ENCODE data around the gene GSTM4. TPM values are rescaled to one million over a fixed set of nuclear protein-coding genes. Genes with fewer than 3 reads are reported as not detected.
"Not testable (repeated sequence)": the region's sequence is repeated elsewhere in the genome, so short reads cannot be mapped to it uniquely, and the experiment has no call there.

The GSTM4 gene
- total and polyA plus RNA-seq, 4 donors, result 24.5 to 48.6 (median 34.9) TPM

DNA sequence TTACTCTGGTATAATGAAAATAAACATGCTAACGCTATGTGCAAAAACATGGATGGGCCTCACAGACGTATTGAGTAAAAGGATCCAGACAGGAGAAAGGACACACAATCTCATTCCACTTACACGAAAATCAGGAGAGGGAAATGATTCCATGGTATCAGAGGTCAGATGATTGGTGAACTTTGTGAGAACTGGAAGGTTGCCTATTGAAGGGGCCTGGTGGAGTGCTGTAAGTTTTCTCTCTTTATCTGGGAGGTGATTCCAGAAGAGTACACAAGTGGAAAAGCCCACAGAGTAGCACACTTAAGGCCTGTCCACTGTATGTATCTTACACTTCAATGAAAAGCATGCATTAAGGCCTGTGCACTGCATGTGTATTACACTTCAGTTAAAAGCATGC, 21.6 kb downstream of the GSTM4 start:
- no CpG with 5 or more reads among the region's 3 CpGs for WGBS (ENCODE audit: insufficient coverage)

DNA sequence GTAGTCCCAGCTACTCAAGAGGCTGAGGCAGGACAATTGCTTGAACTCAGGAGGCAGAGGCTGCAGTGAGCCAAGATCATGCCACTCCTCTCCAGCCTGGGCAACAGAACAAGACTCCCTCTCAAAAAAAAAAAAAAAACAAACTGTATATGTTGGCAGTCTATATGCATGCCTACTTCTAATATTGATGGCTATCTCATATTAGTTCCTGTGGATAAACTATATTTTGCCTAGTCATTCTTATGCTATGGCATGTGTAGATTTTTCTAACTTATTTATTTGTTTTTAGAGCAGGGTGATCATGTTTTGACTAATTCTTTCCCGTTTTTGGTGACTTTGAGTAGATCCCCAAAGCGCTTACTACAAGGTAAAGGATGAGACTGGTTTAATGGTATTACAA, 22.7 kb downstream of the GSTM4 start:
- not testable (repeated sequence) for H3K27ac ChIP-seq (ENCODE audit: low read depth, low read length); H3K4me3 ChIP-seq (ENCODE audit: low read depth, low read length); H3K9me3 ChIP-seq (ENCODE audit: control insufficient read depth, insufficient read depth, low read length); H3K27me3 ChIP-seq (ENCODE audit: control insufficient read depth, insufficient read depth, low read length); H3K4me1 ChIP-seq (ENCODE audit: control insufficient read depth, insufficient read depth, low read length); DNase-seq (ENCODE audit: low read depth in 4 of 6, low spot score in 6 of 6); H3K36me3 ChIP-seq (ENCODE audit: control insufficient read depth, insufficient read depth, low read length)
- WGBS (ENCODE audit: insufficient coverage), result 100% methylated on average over 1 of the region's 2 CpGs

More for the DNA sequence above, 21.6 kb downstream of the GSTM4 start:
- Histone ChIP-seq H3K9me3 (ENCODE audit: control insufficient read depth, insufficient read depth, low read length) (no peaks in the 10 kb centered on the region), H3K4me1 (ENCODE audit: control insufficient read depth, insufficient read depth, low read length) (no peaks in the 10 kb centered on the region), H3K36me3 (ENCODE audit: control insufficient read depth, insufficient read depth, low read length) (peaks cover 2% of the 10 kb centered on the region), H3K27ac (ENCODE audit: low read depth, low read length) (no peak overlapping the region), H3K4me3 (ENCODE audit: low read depth, low read length) (no peak overlapping the region), H3K27me3 (ENCODE audit: control insufficient read depth, insufficient read depth, low read length) (no peaks in the 10 kb centered on the region)
- DNase-seq (ENCODE audit: low read depth in 4 of 6, low spot score in 6 of 6), result no peak

DNA sequence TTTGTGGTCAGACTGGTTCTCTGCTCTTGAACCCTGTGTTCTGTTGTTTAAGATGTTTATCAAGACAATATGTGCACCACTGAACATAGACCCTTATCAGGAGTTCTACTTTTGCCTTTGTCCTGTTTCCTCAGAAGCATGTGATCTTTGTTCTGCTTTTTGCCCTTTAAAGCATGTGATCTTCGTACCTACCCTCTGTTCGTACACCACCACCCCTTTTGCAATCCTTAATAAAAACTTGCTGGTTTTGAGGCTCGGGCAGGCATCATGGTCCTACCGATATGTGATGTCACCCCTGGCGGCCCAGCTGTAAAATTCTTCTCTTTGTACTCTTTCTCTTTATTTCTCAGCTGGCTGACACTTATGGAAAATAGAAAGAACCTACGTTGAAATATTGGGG, 28.9 kb downstream of the GSTM4 start:
- not testable (repeated sequence) for H3K9me3 ChIP-seq (ENCODE audit: control insufficient read depth, insufficient read depth, low read length); H3K36me3 ChIP-seq (ENCODE audit: control insufficient read depth, insufficient read depth, low read length); H3K27me3 ChIP-seq (ENCODE audit: control insufficient read depth, insufficient read depth, low read length); H3K4me1 ChIP-seq (ENCODE audit: control insufficient read depth, insufficient read depth, low read length); H3K27ac ChIP-seq (ENCODE audit: low read depth, low read length); DNase-seq (ENCODE audit: low read depth in 4 of 6, low spot score in 6 of 6); H3K4me3 ChIP-seq (ENCODE audit: low read depth, low read length)
- WGBS (ENCODE audit: insufficient coverage), result no CpG with 5 or more reads among the region's 6 CpGs

DNA sequence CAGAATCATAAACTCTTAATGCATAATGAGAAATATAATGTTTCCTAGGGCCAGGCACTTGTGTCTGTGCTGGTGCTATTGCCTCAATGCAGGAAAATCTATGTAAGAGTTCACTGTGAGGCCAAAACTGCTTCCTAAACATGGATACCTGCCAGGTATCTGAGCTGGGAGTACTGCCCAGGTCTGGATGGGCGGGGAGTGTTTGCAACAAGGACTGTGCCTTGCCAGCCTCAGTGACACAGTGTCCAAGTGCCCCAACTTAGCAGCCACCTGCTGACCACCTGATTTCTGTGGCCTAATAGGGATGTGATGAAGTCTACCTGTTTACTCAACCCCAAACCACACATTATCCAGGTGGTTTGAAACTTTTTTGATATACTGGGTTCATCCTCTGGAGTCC, 29.5 kb downstream of the GSTM4 start:
- H3K4me1 ChIP-seq (ENCODE audit: control insufficient read depth, insufficient read depth, low read length); H3K27ac ChIP-seq (ENCODE audit: low read depth, low read length); H3K36me3 ChIP-seq (ENCODE audit: control insufficient read depth, insufficient read depth, low read length); H3K4me3 ChIP-seq (ENCODE audit: low read depth, low read length); DNase-seq (ENCODE audit: low read depth in 4 of 6, low spot score in 6 of 6); H3K9me3 ChIP-seq (ENCODE audit: control insufficient read depth, insufficient read depth, low read length); H3K27me3 ChIP-seq (ENCODE audit: control insufficient read depth, insufficient read depth, low read length): not testable (repeated sequence)
- no CpG with 5 or more reads among the region's 1 CpG for WGBS (ENCODE audit: insufficient coverage)

DNA sequence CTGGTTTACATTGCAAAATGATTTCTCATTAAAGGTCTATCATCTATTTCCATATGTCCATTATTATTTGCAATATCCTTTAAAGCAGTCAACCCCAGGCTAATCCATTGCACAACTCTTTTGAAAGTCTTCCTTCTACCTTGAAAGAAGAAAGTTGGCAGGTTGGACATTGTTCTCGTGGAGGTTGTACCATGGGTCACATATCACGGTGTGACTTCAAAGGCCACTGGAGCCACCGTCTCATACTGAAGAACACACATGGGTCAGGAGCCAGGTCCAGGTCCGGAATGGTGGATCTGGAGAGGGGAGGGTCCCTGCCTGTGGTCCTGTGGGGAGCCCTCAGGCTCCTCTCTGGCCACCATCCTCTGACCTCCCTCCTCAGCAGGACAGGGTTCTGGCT, 30.0 kb downstream of the GSTM4 start:
- not testable (repeated sequence) for DNase-seq (ENCODE audit: low read depth in 4 of 6, low spot score in 6 of 6); H3K9me3 ChIP-seq (ENCODE audit: control insufficient read depth, insufficient read depth, low read length); H3K27ac ChIP-seq (ENCODE audit: low read depth, low read length); H3K27me3 ChIP-seq (ENCODE audit: control insufficient read depth, insufficient read depth, low read length); H3K4me1 ChIP-seq (ENCODE audit: control insufficient read depth, insufficient read depth, low read length); H3K36me3 ChIP-seq (ENCODE audit: control insufficient read depth, insufficient read depth, low read length); H3K4me3 ChIP-seq (ENCODE audit: low read depth, low read length)
- no CpG with 5 or more reads among the region's 4 CpGs for WGBS (ENCODE audit: insufficient coverage)

DNA sequence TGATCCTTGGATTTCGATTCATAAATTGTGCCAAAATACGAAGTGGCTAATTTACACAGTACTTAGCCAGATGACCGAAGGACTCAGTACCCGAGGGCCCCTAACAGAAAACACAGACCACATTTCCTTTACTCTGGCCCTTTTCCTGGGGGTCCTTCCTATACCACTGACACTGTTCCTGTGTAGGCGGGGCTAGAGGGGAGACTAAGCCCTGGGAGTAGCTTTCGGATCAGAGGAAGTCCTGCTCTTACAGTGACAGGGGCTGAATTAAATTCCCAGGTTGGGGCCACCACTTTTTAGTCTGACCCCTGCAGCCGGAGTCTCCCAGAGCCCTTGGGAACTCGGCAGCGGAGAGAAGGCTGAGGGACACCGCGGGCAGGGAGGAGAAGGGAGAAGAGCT, 31.2 kb downstream of the GSTM4 start:
- Histone ChIP-seq H3K4me3 (ENCODE audit: low read depth, low read length) (peak overlapping the region; percentile 80), H3K27ac (ENCODE audit: low read depth, low read length) (peak overlapping the region; percentile 89)
- H3K27me3 ChIP-seq (ENCODE audit: control insufficient read depth, insufficient read depth, low read length); H3K36me3 ChIP-seq (ENCODE audit: control insufficient read depth, insufficient read depth, low read length); DNase-seq (ENCODE audit: low read depth in 4 of 6, low spot score in 6 of 6); H3K9me3 ChIP-seq (ENCODE audit: control insufficient read depth, insufficient read depth, low read length); H3K4me1 ChIP-seq (ENCODE audit: control insufficient read depth, insufficient read depth, low read length): not testable (repeated sequence)
- WGBS (ENCODE audit: insufficient coverage), result 40% methylated on average over 1 of the region's 11 CpGs

DNA sequence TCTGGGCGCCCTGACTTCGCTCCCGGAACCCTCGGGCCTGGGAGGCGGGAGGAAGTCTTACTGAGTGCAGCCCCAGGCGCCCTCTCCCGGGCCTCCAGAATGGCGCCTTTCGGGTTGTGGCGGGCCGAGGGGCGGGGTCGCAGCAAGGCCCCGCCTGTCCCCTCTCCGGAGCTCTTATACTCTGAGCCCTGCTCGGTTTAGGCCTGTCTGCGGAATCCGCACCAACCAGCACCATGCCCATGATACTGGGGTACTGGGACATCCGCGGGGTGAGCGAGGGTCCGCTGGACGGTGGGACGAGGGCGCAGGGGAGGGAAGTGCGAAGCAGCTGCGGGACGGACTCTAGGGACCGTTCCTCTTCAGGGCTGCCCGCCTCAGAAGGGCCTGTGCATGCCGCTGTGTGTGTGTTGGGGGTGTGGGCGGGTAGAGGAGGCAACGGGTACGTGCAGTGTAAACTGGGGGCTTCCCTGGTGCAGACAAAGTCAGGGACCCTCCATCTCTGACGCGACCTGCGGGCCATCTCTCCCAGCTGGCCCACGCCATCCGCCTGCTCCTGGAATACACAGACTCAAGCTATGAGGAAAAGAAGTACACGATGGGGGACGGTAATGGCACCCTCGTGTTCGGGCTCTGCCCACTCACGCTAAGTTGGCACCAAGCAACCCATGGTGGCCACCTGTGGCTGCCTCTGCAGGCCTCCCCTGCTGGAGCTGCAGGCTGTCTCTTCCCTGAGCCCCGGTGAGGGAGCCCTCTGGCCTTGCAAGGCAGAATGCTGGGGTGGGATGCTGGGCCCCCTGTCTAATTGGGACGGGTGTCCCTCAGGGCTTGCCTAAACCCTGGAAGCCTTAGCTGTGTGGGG, 32.0 kb downstream of the GSTM4 start, which contains the start of gene GSTM1:
TSS of gene GSTM1 (plus strand) at position 177 of the 859 bp plus-strand sequence. CDS start at position 234, 57 bp downstream.
- H3K27ac ChIP-seq (ENCODE audit: low read depth, low read length), result peak within 1 kb of the TSS; percentile 89
- H3K9me3 ChIP-seq (ENCODE audit: control insufficient read depth, insufficient read depth, low read length), result no peaks in the 10 kb centered on the region
- peaks cover 5% of the 10 kb centered on the region for H3K36me3 ChIP-seq (ENCODE audit: control insufficient read depth, insufficient read depth, low read length)
- H3K4me1 ChIP-seq (ENCODE audit: control insufficient read depth, insufficient read depth, low read length), result no peaks in the 10 kb centered on the region
- no CpG with 5 or more reads among the region's 46 CpGs for WGBS (ENCODE audit: insufficient coverage)
- no peaks in the 10 kb centered on the region for H3K27me3 ChIP-seq (ENCODE audit: control insufficient read depth, insufficient read depth, low read length)
- peak in 2 of 6 donors; percentile 75 to 86 for DNase-seq (ENCODE audit: low read depth in 4 of 6, low spot score in 6 of 6)
- H3K4me3 ChIP-seq (ENCODE audit: low read depth, low read length), result peak within 1 kb of the TSS; percentile 80

DNA sequence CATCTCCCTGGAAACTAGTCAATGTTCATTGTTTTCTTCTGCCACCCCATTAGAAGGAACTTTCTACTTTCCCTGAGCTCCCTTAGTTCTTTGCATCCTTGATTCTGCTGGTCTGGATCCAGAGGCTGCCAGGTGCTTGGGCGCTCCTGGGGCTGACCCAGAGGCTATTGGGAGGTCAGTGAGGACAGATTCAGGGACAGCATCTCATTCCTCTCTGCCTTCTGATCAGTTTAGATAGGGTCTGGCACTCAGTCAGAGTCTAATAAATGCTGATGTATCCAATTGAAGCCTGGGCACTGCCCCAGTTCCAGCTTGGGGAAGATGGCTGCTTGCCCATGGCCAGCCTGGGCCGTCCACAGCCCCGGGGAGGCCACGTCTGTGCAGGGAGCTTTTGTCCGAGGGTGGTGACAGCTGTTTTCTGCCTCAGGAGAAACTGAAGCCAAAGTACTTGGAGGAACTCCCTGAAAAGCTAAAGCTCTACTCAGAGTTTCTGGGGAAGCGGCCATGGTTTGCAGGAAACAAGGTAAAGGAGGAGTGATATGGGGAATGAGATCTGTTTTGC, 34.0 kb downstream of the GSTM4 start:
- Histone ChIP-seq H3K4me1 (ENCODE audit: control insufficient read depth, insufficient read depth, low read length) (no peaks in the 10 kb centered on the region), H3K27ac (ENCODE audit: low read depth, low read length) (no peak overlapping the region), H3K9me3 (ENCODE audit: control insufficient read depth, insufficient read depth, low read length) (no peaks in the 10 kb centered on the region), H3K4me3 (ENCODE audit: low read depth, low read length) (no peak overlapping the region), H3K36me3 (ENCODE audit: control insufficient read depth, insufficient read depth, low read length) (peaks cover 5% of the 10 kb centered on the region), H3K27me3 (ENCODE audit: control insufficient read depth, insufficient read depth, low read length) (no peaks in the 10 kb centered on the region)
- WGBS (ENCODE audit: insufficient coverage), result no CpG with 5 or more reads among the region's 6 CpGs
- DNase-seq (ENCODE audit: low read depth in 4 of 6, low spot score in 6 of 6), result peak in 1 of 6 donors; percentile 27

DNA sequence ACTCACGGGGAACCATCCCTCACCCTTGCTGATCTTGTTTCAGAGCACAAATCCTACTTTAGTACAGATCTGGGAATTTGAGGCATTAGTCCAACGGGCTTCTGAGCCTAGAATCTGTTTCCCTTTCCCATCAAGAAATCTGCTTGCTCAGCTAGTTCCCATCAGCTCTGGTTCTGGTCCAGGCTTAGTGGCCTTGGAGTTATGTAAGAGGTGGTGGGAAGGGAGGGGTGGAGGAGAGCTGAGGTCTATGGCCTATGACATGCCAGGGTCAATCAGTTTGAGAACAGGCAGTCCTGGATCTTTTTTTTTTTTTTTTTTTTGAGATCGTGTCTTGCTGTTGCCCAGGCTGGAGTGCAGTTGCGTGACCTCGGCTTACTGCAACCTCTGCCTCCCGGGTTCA, 35.9 kb downstream of the GSTM4 start:
- WGBS (ENCODE audit: insufficient coverage), result no CpG with 5 or more reads among the region's 6 CpGs

DNA sequence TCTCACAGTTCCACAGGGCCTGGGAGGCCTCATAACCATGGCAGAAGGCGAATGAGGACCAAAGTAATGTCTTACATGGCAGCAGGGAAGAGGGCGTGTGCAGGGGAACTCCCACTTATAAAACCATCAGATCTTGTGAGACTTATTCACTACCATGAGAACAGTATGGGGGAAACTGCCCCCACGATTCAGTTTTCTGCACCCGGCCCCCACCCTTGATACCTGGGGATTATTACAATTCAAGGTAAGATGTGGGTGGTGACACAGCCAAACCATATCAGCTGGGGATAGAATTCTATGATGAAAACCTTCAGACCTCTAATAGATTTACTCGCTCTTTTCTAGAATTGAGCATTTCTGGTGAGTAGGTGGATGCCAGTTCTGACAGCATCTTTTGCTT, 38.5 kb downstream of the GSTM4 start:
- not testable (repeated sequence) for H3K27me3 ChIP-seq (ENCODE audit: control insufficient read depth, insufficient read depth, low read length); H3K36me3 ChIP-seq (ENCODE audit: control insufficient read depth, insufficient read depth, low read length); H3K27ac ChIP-seq (ENCODE audit: low read depth, low read length)

More for the DNA sequence above, 35.9 kb downstream of the GSTM4 start:
- Histone ChIP-seq H3K4me1 (ENCODE audit: control insufficient read depth, insufficient read depth, low read length) (no peaks in the 10 kb centered on the region), H3K27me3 (ENCODE audit: control insufficient read depth, insufficient read depth, low read length) (no peaks in the 10 kb centered on the region), H3K4me3 (ENCODE audit: low read depth, low read length) (no peak overlapping the region), H3K36me3 (ENCODE audit: control insufficient read depth, insufficient read depth, low read length) (peaks cover 5% of the 10 kb centered on the region), H3K27ac (ENCODE audit: low read depth, low read length) (no peak overlapping the region), H3K9me3 (ENCODE audit: control insufficient read depth, insufficient read depth, low read length) (no peaks in the 10 kb centered on the region)
- DNase-seq (ENCODE audit: low read depth in 4 of 6, low spot score in 6 of 6), result no peak

More for the DNA sequence above, 38.5 kb downstream of the GSTM4 start:
- DNase-seq (ENCODE audit: low read depth in 4 of 6, low spot score in 6 of 6); H3K9me3 ChIP-seq (ENCODE audit: control insufficient read depth, insufficient read depth, low read length); H3K4me3 ChIP-seq (ENCODE audit: low read depth, low read length); H3K4me1 ChIP-seq (ENCODE audit: control insufficient read depth, insufficient read depth, low read length): not testable (repeated sequence)
- no CpG with 5 or more reads among the region's 5 CpGs for WGBS (ENCODE audit: insufficient coverage)
